IMR-90 (cell line): ENCODE measurements around the gene IFRD2. TPM values are rescaled to one million over a fixed set of nuclear protein-coding genes. Genes with fewer than 3 reads are reported as not detected.

ENCODE experiments used
- ATAC-seq: fragments of 200-7000 bp; cut with Tn5 transposase; 2 replicates; pipeline ENCODE4 v1.9.1; 2020; ENCODE audit warnings: low read depth, mild to moderate bottlenecking, moderate library complexity
- BruUV-seq: library from RNA; stranded (reverse); fragments of 400-500 nt; replicated peaks from 2 replicates; lab custom pipeline; 2021; lab: Mats Ljungman, UMichigan
- CTCF ChIA-PET: fragments of 300-600 bp; formaldehyde crosslinking; extraction: SDS; loops from one replicate; lab custom pipeline; 2021; ENCODE audit warnings: antibody characterized with exemption; lab: Yijun Ruan, JAX
- POLR2A ChIA-PET: fragments of 300-600 bp; sonication (Branson Sonifier 250); formaldehyde crosslinking; loops from one replicate; lab custom pipeline; 2022; ENCODE audit warnings: antibody characterized with exemption; ENCODE audit not compliant: unreplicated experiment; lab: Charles Lee
- DNase-seq: peaks from one replicate; pipeline ENCODE4 v3.0.0; 2013
- H2AFZ ChIP-seq: replicated peaks from 2 replicates; pipeline ENCODE3; 2013; ENCODE audit warnings: low read length, mild to moderate bottlenecking; ENCODE audit not compliant: poor library complexity
- H2AK5ac ChIP-seq: 2 replicates; pipeline ENCODE4 v1.6.1; 2013; ENCODE audit warnings: low read depth, low read length, inconsistent platforms
- H2AK9ac ChIP-seq: replicated peaks from 2 replicates; pipeline ENCODE3; 2013; ENCODE audit warnings: mild to moderate bottlenecking, low read depth, low read length, moderate library complexity; ENCODE audit not compliant: poor library complexity
- H2BK120ac ChIP-seq: 2 replicates; pipeline ENCODE4 v1.6.1; 2013; ENCODE audit warnings: low read depth, low read length, inconsistent platforms
- H2BK15ac ChIP-seq: 3 replicates; pipeline ENCODE4 v1.6.1; 2013; ENCODE audit warnings: low read depth, low read length, inconsistent platforms
- H2BK20ac ChIP-seq: 2 replicates; pipeline ENCODE4 v1.6.1; 2013; ENCODE audit warnings: low read depth, mild to moderate bottlenecking, inconsistent platforms, low read length, moderate library complexity
- H2BK5ac ChIP-seq: 2 replicates; pipeline ENCODE4 v1.6.1; 2013; ENCODE audit warnings: mild to moderate bottlenecking, low read depth, low read length, inconsistent platforms; ENCODE audit not compliant: poor library complexity, severe bottlenecking
- H3K14ac ChIP-seq: replicated peaks from 2 replicates; pipeline ENCODE4 v1.6.1; 2013; ENCODE audit warnings: low read depth, low read length, inconsistent platforms
- H3K18ac ChIP-seq: 2 replicates; pipeline ENCODE4 v1.6.1; 2013; ENCODE audit warnings: low read depth, low read length, control low read depth
- H3K23ac ChIP-seq: 2 replicates; pipeline ENCODE4 v1.6.1; 2013; ENCODE audit warnings: low read depth, low read length, inconsistent platforms
- H3K27ac ChIP-seq: 2 replicates; pipeline ENCODE4 v1.5.1; 2013; ENCODE audit warnings: mild to moderate bottlenecking, control low read depth, low read length; ENCODE audit not compliant: insufficient read depth
- H3K27me3 ChIP-seq: 2 replicates; pipeline ENCODE4 v1.6.1; 2013; ENCODE audit warnings: low read length; ENCODE audit not compliant: control insufficient read depth, insufficient read depth
- H3K36me3 ChIP-seq: 2 replicates; pipeline ENCODE4 v1.6.1; 2013; ENCODE audit warnings: low read length, mixed read lengths; ENCODE audit not compliant: control insufficient read depth, insufficient read depth
- H3K4ac ChIP-seq: 2 replicates; pipeline ENCODE4 v1.6.1; 2013; ENCODE audit warnings: low read depth, low read length, inconsistent platforms
- H3K4me1 ChIP-seq: 2 replicates; pipeline ENCODE4 v1.6.1; 2013; ENCODE audit warnings: low read length, mixed read lengths; ENCODE audit not compliant: control insufficient read depth, insufficient read depth
- H3K4me2 ChIP-seq: 2 replicates; pipeline ENCODE4 v1.6.1; 2013; ENCODE audit warnings: low read depth, mild to moderate bottlenecking, control low read depth, low read length, moderate library complexity
- H3K4me3 ChIP-seq: 2 replicates; pipeline ENCODE4 v1.5.1; 2013; ENCODE audit warnings: low read depth, mild to moderate bottlenecking, control low read depth, low read length, moderate library complexity; ENCODE audit not compliant: insufficient read depth
- H3K56ac ChIP-seq: 2 replicates; pipeline ENCODE4 v1.6.1; 2013; ENCODE audit warnings: low read length, inconsistent platforms; ENCODE audit not compliant: insufficient read depth; ENCODE audit errors: extremely low read depth
- H3K79me1 ChIP-seq, 2 experiments: 2 replicates each; pipeline ENCODE4 v1.6.1; 2013; ENCODE audit warnings: low read length in 2 of 2, inconsistent platforms in 1 of 2, low read depth in 1 of 2
- H3K9ac ChIP-seq: 2 replicates; pipeline ENCODE4 v1.6.1; 2013; ENCODE audit warnings: low read depth, low read length, control low read depth
- H3K9me1 ChIP-seq: 2 replicates; pipeline ENCODE4 v1.6.1; 2013; ENCODE audit warnings: low read length, inconsistent platforms; ENCODE audit not compliant: insufficient read depth
- H3K9me3 ChIP-seq: 2 replicates; pipeline ENCODE4 v1.6.1; 2013; ENCODE audit warnings: low read length; ENCODE audit not compliant: control insufficient read depth, insufficient read depth
- H4K20me1 ChIP-seq: 2 replicates; pipeline ENCODE4 v1.6.1; 2013; ENCODE audit warnings: low read length, inconsistent platforms; ENCODE audit not compliant: insufficient read depth
- H4K5ac ChIP-seq: 2 replicates; pipeline ENCODE4 v1.6.1; 2013; ENCODE audit warnings: mild to moderate bottlenecking, low read depth, low read length, control low read depth
- H4K8ac ChIP-seq, 2 experiments: 2 replicates each; pipeline ENCODE4 v1.6.1; 2013; ENCODE audit warnings: low read depth in 2 of 2, low read length in 2 of 2, control low read depth in 1 of 2, inconsistent platforms in 1 of 2
- H4K91ac ChIP-seq: 2 replicates; pipeline ENCODE4 v1.6.1; 2013; ENCODE audit warnings: low read depth, low read length, inconsistent platforms; ENCODE audit not compliant: insufficient read depth
- RAD21 ChIP-seq: IDR thresholded peaks from 2 replicates; pipeline ENCODE4 v1.6.1; 2012; ENCODE audit warnings: low read length, improper control_type of control experiment
- WGBS, 2 experiments: methylation state at CpG; one replicate each; pipeline versions ENCODE4 v1.1.5 to v1.1.7; 2013; ENCODE audit warnings: missing lambda C conversion rate in 2 of 2; ENCODE audit not compliant: insufficient read length in 1 of 2; ENCODE audit errors: extremely low coverage in 2 of 2; 5-methylcytosine and 5-hydroxymethylcytosine counted together
- dilution Hi-C: fragments of 300-500 bp; cut with HindIII; formaldehyde crosslinking; loops from one replicate; pipeline ENCODE4 v1.14.3; 2018; ENCODE audit warnings: low sequenced_read_pairs; ENCODE audit not compliant: unreplicated experiment
- in situ Hi-C: fragments of 300-500 bp; cut with MboI; formaldehyde crosslinking; loops from 3 replicates; pipeline ENCODE4 v1.14.3; 2019; ENCODE audit warnings: low sequenced_read_pairs, inconsistent platforms, mixed read lengths
- intact Hi-C: fragments of 100-400 bp; cut with micrococcal nuclease; formaldehyde crosslinking; loops from 2 replicates; pipeline ENCODE4 v1.10.0; 2022
- polyA plus RNA-seq, 3 experiments: library from polyadenylated mRNA; depleted of rRNA; stranded (reverse); fragments of >200 nt; gene quantifications; 2 replicates each; pipeline ENCODE4 v1.2.3, GENCODE V29; 2012; ENCODE audit warnings: low replicate concordance in 1 of 3
- total RNA-seq: library from RNA; depleted of rRNA; stranded (reverse); fragments of >200 nt; gene quantifications from 2 replicates; pipeline ENCODE4 v1.2.3, GENCODE V29; 2012

The IFRD2 gene
- total and polyA plus RNA-seq, 2 of the 4 experiments (the other 2 are of a cell fraction), result 52.7 to 79.1 TPM

GRCh38 chr3:50340147-50340447 lies 47.9 kb upstream of the IFRD2 start:
- dilution Hi-C loops, result no loop called here
- Histone ChIP-seq H4K5ac (peak overlapping the region; percentile 81), H3K4ac (peak overlapping the region; percentile 39), H2AK9ac (peak overlapping the region; percentile 11), H3K56ac (peak overlapping the region; percentile 2; the same call in 1 of the 2 replicates), H3K79me1 (peaks cover 15 to 42% of the 10 kb centered on the region in 2 experiments; a peak in 3 of 4 replicates), H3K4me2 (peak overlapping the region; percentile 79), H3K9me1 (peaks cover 15% of the 10 kb centered on the region), H3K18ac (peak overlapping the region; percentile 81), H2AK5ac (peak overlapping the region; percentile 54; the same call in 1 of the 2 replicates), H3K9ac (peak overlapping the region; percentile 69; the same call in 1 of the 2 replicates), H3K27me3 (no peaks in the 10 kb centered on the region), H3K9me3 (no peaks in the 10 kb centered on the region), H2BK15ac (peak overlapping the region; percentile 11; the same call in 1 of the 3 replicates), H4K20me1 (peaks cover 17% of the 10 kb centered on the region), H2BK20ac (no peak overlapping the region; the same call in 1 of the 2 replicates), H2BK120ac (peak overlapping the region; percentile 7), H3K27ac (peak overlapping the region; percentile 44), H4K91ac (peak overlapping the region; percentile 73), H3K4me1 (peaks cover 24% of the 10 kb centered on the region), H3K36me3 (no peaks in the 10 kb centered on the region; the same call in 1 of the 2 replicates), H3K4me3 (peak overlapping the region; percentile 43), H2AFZ (peak overlapping the region; percentile 94), H3K23ac (peak overlapping the region; percentile 34; the same call in 1 of the 2 replicates), H3K14ac (peak overlapping the region; percentile 3), H4K8ac (peak overlapping the region; percentile 59 to 97; a peak in 3 of 4 replicates), H2BK5ac (peak overlapping the region; percentile 82)
- no TSS peak for BruUV-seq
- intact Hi-C loops, result no loop called here
- TF ChIP-seq RAD21, result no peak
- POLR2A ChIA-PET, result interaction anchor here (0.6 kb wide), 1 partner anchor 10 kb away, joined by 4 read pairs; the partner anchor contains the start of genes CYB561D2 and NPRL2
- CTCF ChIA-PET, result no interaction called here
- in situ Hi-C loops, result loop anchor here (25.0 kb wide), 3 partner anchors 1047 to 1822 kb away; partner anchors contain the start of genes ABHD14B, GPR62, MANF and PCBP4
- no peak for DNase-seq
- ATAC-seq, result no peak
- WGBS, 2 experiments, result 13% methylated on average over 3 of the region's 9 CpGs; no CpG with 5 or more reads in 1 of the 2 experiments
